ENCODE results near the gene RSF1.

RSF1 gene

GRCh38 chr11:77695417-77695816 is 125.1 kb downstream of the RSF1 start:
- in situ Hi-C loops (cut with MboI; ENCODE audit: low sequenced_read_pairs): no loop called here

- in situ Hi-C loops (cut with MboI; ENCODE audit: low sequenced_read_pairs): no loop called here
Measured at GRCh38 chr11:77690649-77691048, 129.9 kb downstream of the RSF1 start.

- in situ Hi-C loops (cut with MboI; ENCODE audit: low sequenced_read_pairs): no loop called here
Measured at GRCh38 chr11:77687088-77687487, 133.4 kb downstream of the RSF1 start.

GRCh38 chr11:77677138-77677537 is 143.4 kb downstream of the RSF1 start:
- in situ Hi-C loops (cut with MboI; ENCODE audit: low sequenced_read_pairs): no loop called here

GRCh38 chr11:77672264-77672663 is 148.3 kb downstream of the RSF1 start:
- in situ Hi-C loops (cut with MboI; ENCODE audit: low sequenced_read_pairs): no loop called here

- in situ Hi-C loops (cut with MboI; ENCODE audit: low sequenced_read_pairs): no loop called here
Measured at GRCh38 chr11:77669848-77670511, 150.5 kb downstream of the RSF1 start.

- in situ Hi-C loops (cut with MboI; ENCODE audit: low sequenced_read_pairs): no loop called here
Measured at GRCh38 chr11:77668760-77669159, 151.8 kb downstream of the RSF1 start.

- in situ Hi-C loops (cut with MboI; ENCODE audit: low sequenced_read_pairs): no loop called here
Measured at GRCh38 chr11:77665240-77665965, 155.1 kb downstream of the RSF1 start.

GRCh38 chr11:77661670-77662069 is 158.9 kb downstream of the RSF1 start:
- in situ Hi-C loops (cut with MboI; ENCODE audit: low sequenced_read_pairs): no loop called here

GRCh38 chr11:77660947-77661346 is 159.6 kb downstream of the RSF1 start:
- in situ Hi-C loops (cut with MboI; ENCODE audit: low sequenced_read_pairs): no loop called here

GRCh38 chr11:77658213-77659013 is 162.1 kb downstream of the RSF1 start:
- in situ Hi-C loops (cut with MboI; ENCODE audit: low sequenced_read_pairs): no loop called here

GRCh38 chr11:77656362-77656761 is 164.2 kb downstream of the RSF1 start:
- in situ Hi-C loops (cut with MboI; ENCODE audit: low sequenced_read_pairs): no loop called here

GRCh38 chr11:77654770-77655434 is 165.6 kb downstream of the RSF1 start:
- in situ Hi-C loops (cut with MboI; ENCODE audit: low sequenced_read_pairs): no loop called here

GRCh38 chr11:77650123-77650522 is 170.4 kb downstream of the RSF1 start:
- in situ Hi-C loops (cut with MboI; ENCODE audit: low sequenced_read_pairs): no loop called here

- in situ Hi-C loops (cut with MboI; ENCODE audit: low sequenced_read_pairs): no loop called here
Measured at GRCh38 chr11:77647654-77648305, 172.7 kb downstream of the RSF1 start.

GRCh38 chr11:77644887-77645286 is 175.6 kb downstream of the RSF1 start:
- in situ Hi-C loops (cut with MboI; ENCODE audit: low sequenced_read_pairs): no loop called here

- in situ Hi-C loops (cut with MboI; ENCODE audit: low sequenced_read_pairs): no loop called here
Measured at GRCh38 chr11:77642228-77642627, 178.3 kb downstream of the RSF1 start.

GRCh38 chr11:77637345-77638165 is 183.0 kb downstream of the RSF1 start, which contains the start of gene CLNS1A:
Gene CLNS1A (minus strand): TSS chr11:77637794. CDS start chr11:77637714, 80 bp downstream.
- in situ Hi-C loops (cut with MboI; ENCODE audit: low sequenced_read_pairs): no loop called here

- in situ Hi-C loops (cut with MboI; ENCODE audit: low sequenced_read_pairs): no loop called here
Measured at GRCh38 chr11:77636731-77637344, 183.7 kb downstream of the RSF1 start.

Measured in HL-60/S4 treated with retinoic acid at 250 ng/mL for 4 days and 3 days (cell line).